SK-N-SH treated with all-trans-retinoic acid at 6 μM for 48 hours (cell line): ENCODE data around the gene CBLB.

Experiments used
- CSDC2 ChIP-seq: fragments of 250-450 bp; sonication (Bioruptor Pico); IDR thresholded peaks from 2 replicates; pipeline ENCODE4 v1.5.0; 2020; ENCODE audit warnings: mild to moderate bottlenecking, moderate library complexity
- CSRNP3 ChIP-seq: fragments of 250-450 bp; sonication (Bioruptor Pico); IDR thresholded peaks from 2 replicates; pipeline ENCODE4 v1.5.1; 2021; ENCODE audit warnings: mild to moderate bottlenecking, moderate library complexity
- GLIS3 ChIP-seq: fragments of 250-450 bp; sonication (Bioruptor Pico); IDR thresholded peaks from 2 replicates; pipeline ENCODE4 v1.5.0; 2020; ENCODE audit warnings: mild to moderate bottlenecking, moderate library complexity
- PATZ1 ChIP-seq: fragments of 250-450 bp; sonication (Bioruptor Pico); IDR thresholded peaks from 2 replicates; pipeline ENCODE4 v1.8.0; 2020; ENCODE audit warnings: mild to moderate bottlenecking, moderate library complexity, borderline replicate concordance
- POU6F1 ChIP-seq: fragments of 250-450 bp; sonication (Bioruptor Pico); IDR thresholded peaks from 2 replicates; pipeline ENCODE4 v1.8.0; 2021; ENCODE audit warnings: low read depth, mild to moderate bottlenecking, moderate library complexity, borderline replicate concordance
- PPARA ChIP-seq: fragments of 250-450 bp; sonication (Bioruptor Pico); IDR thresholded peaks from 2 replicates; pipeline ENCODE4 v1.5.0; 2020; ENCODE audit warnings: mild to moderate bottlenecking, borderline replicate concordance
- ZFP3 ChIP-seq: fragments of 250-450 bp; sonication (Bioruptor Pico); IDR thresholded peaks from 2 replicates; pipeline ENCODE4 v1.5.0; 2020; ENCODE audit warnings: mild to moderate bottlenecking, moderate library complexity

- no peak for TF ChIP-seq GLIS3 (CRISPR knock-in tag)
- TF ChIP-seq CSRNP3 (CRISPR knock-in tag): no peak
- TF ChIP-seq POU6F1 (CRISPR knock-in tag): no peak
- TF ChIP-seq PATZ1 (CRISPR knock-in tag): no peak
- TF ChIP-seq PPARA (CRISPR knock-in tag): no peak
- no peak for TF ChIP-seq CSDC2 (CRISPR knock-in tag)
- TF ChIP-seq ZFP3: no peak
Observed at GRCh38 chr3:105791919-105792786, 76.7 kb downstream of the CBLB start.
